IPS-15b (cell line): ENCODE measurements around the gene ATG13.

ENCODE experiments used
- H3K27me3 ChIP-seq: one replicate; pipeline ENCODE4 v1.6.1; 2013; ENCODE audit warnings: low read length; ENCODE audit not compliant: control insufficient read depth, insufficient read depth
- H3K36me3 ChIP-seq: one replicate; pipeline ENCODE4 v1.6.1; 2013; ENCODE audit warnings: low read length; ENCODE audit not compliant: control insufficient read depth, insufficient read depth
- H3K4me1 ChIP-seq: one replicate; pipeline ENCODE4 v1.6.1; 2013; ENCODE audit warnings: mild to moderate bottlenecking, low read length; ENCODE audit not compliant: control insufficient read depth, insufficient read depth
- H3K4me3 ChIP-seq: one replicate; pipeline ENCODE4 v1.5.1; 2013; ENCODE audit warnings: low read depth, low read length
- H3K9ac ChIP-seq: one replicate; pipeline ENCODE4 v1.6.1; 2013; ENCODE audit warnings: low read depth, mild to moderate bottlenecking, low read length
- H3K9me3 ChIP-seq: one replicate; pipeline ENCODE4 v1.6.1; 2013; ENCODE audit warnings: mild to moderate bottlenecking, low read length; ENCODE audit not compliant: control insufficient read depth, insufficient read depth

ATG13 gene

DNA sequence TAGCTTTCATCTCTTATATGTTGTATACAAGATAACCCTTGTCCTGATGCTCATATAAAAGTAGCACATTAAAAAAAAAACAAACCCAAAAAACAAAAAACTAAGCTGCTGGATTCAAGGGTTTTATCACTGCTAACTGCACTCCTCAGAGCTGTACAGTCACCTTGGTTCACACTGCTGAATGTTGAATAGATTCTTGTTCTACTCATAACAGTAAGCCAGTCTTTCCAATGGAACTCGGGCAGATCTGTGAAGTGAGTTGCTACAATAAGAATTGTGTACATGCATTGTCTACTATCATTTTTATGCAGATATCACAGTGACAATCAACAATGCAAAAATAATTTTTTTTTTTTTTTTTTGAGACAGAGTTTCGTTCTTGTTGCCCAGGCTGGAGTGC is 5.0 kb upstream of the ATG13 start:
- H3K36me3 ChIP-seq = no peaks in the 10 kb centered on the region
- H3K4me1 ChIP-seq = peaks cover 4% of the 10 kb centered on the region
- H3K4me3 ChIP-seq = no peak overlapping the region
- H3K9me3 ChIP-seq = no peaks in the 10 kb centered on the region
- H3K27me3 ChIP-seq = no peaks in the 10 kb centered on the region
- H3K9ac ChIP-seq = no peak overlapping the region

DNA sequence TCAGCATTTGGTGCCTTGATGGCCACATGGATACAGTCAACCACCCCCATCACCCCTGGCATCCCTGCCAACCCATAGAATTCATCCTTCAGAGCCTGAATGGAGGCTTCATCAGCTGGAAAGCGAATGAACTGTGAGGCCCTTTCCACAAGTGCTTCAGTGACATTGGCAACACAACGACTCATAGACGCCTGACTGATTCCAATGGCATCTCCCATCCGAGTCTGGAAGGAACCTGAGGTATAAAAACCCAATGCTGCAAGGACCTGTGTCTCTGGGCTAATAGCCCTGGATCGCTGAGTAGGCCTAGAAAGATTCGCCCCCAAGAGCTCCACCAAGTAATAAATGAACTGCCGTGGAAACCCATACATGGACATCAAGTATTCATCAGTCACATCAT is 1.6 kb upstream of the ATG13 start:
- H3K36me3 ChIP-seq = no peaks in the 10 kb centered on the region
- no peaks in the 10 kb centered on the region for H3K27me3 ChIP-seq
- H3K9me3 ChIP-seq = no peaks in the 10 kb centered on the region
- H3K4me3 ChIP-seq = no peak overlapping the region
- no peak overlapping the region for H3K9ac ChIP-seq
- H3K4me1 ChIP-seq = peaks cover 4% of the 10 kb centered on the region

- Histone ChIP-seq H3K27me3 (no peaks in the 10 kb centered on the region), H3K9ac (peak overlapping the region; percentile 99), H3K4me1 (peaks cover 4% of the 10 kb centered on the region), H3K36me3 (no peaks in the 10 kb centered on the region), H3K9me3 (no peaks in the 10 kb centered on the region), H3K4me3 (peak overlapping the region; percentile 100)
Observed at GRCh38 chr11:46616551-46617133, 711 bp upstream of the ATG13 start.

DNA sequence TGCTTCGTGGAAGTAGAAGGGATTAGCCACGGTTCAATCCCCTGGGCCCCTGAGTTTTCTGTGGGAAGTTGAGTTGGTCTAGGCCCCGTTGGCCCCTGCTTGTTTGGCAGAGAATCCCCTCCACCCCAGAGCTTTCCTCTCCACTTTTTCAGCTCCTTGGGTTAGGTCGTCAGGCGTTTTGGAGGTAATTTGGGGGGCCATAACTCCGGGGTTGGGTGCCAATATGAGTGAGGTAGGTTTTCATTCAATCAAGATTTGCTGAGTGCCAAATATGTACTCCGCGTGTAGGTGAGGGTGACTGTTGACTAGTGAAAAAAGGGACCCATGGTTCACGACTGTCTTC is 590 bp downstream of the ATG13 start:
- Histone ChIP-seq H3K4me1 (peaks cover 4% of the 10 kb centered on the region), H3K4me3 (peak overlapping the region; percentile 100), H3K9ac (peak overlapping the region; percentile 99), H3K36me3 (no peaks in the 10 kb centered on the region), H3K27me3 (no peaks in the 10 kb centered on the region), H3K9me3 (no peaks in the 10 kb centered on the region)

DNA sequence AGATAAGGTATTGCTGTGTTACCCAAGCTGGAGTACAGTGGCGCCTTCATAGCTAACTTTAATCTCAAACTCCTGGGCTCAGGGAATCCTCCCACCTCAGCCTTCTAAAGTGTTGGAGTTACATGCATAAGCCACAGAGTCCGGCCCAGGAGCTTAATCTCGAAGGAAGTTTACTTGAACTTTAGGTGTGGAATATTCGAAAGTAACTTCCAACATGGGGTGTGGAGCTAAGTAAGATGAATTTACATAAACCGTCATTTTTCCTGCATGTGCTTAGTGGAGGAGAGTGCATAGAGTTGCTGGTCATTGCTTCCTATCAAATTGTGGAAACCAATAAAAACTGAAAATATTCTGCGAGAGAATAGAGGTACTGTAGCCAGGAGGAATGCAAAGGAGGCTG is 1.5 kb downstream of the ATG13 start:
- Histone ChIP-seq H3K4me1 (peaks cover 4% of the 10 kb centered on the region), H3K36me3 (no peaks in the 10 kb centered on the region), H3K27me3 (no peaks in the 10 kb centered on the region), H3K4me3 (no peak overlapping the region), H3K9ac (no peak overlapping the region), H3K9me3 (no peaks in the 10 kb centered on the region)

DNA sequence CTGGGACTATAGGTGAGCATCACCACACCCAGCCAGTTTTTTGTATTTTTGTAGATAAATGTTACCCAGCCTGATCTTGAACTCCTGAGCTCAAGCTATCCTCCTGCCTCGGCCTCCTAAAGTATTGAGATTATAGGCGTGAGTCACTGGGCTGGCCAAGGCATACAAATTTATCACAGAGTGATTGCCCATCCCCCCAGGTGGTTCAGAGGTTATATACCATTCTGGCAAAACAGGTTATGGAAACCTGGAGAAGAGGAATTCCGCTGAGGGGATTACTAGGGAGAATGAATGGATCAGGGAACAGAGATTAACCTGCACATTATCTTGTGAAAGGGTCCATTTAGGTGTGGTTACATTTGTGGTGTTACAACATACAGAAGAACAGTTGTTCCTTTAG is 8.1 kb downstream of the ATG13 start:
- H3K9me3 ChIP-seq = no peaks in the 10 kb centered on the region

GRCh38 chr11:46628961-46629360 is 11.6 kb downstream of the ATG13 start:
- no peak overlapping the region for H3K9ac ChIP-seq
- no peak overlapping the region for H3K4me3 ChIP-seq
- no peaks in the 10 kb centered on the region for H3K9me3 ChIP-seq
- H3K27me3 ChIP-seq = no peaks in the 10 kb centered on the region
- H3K36me3 ChIP-seq = no peaks in the 10 kb centered on the region
- no peaks in the 10 kb centered on the region for H3K4me1 ChIP-seq

More for the DNA sequence above, 8.1 kb downstream of the ATG13 start:
- H3K9ac ChIP-seq = no peak overlapping the region
- H3K4me3 ChIP-seq = no peak overlapping the region
- H3K27me3 ChIP-seq = no peaks in the 10 kb centered on the region
- H3K4me1 ChIP-seq = no peaks in the 10 kb centered on the region
- no peaks in the 10 kb centered on the region for H3K36me3 ChIP-seq

- Histone ChIP-seq H3K4me1 (no peaks in the 10 kb centered on the region), H3K9ac (no peak overlapping the region), H3K4me3 (no peak overlapping the region), H3K27me3 (no peaks in the 10 kb centered on the region), H3K36me3 (no peaks in the 10 kb centered on the region), H3K9me3 (no peaks in the 10 kb centered on the region)
Observed at GRCh38 chr11:46630237-46630636, 12.9 kb downstream of the ATG13 start.

GRCh38 chr11:46631676-46632075 is 14.3 kb downstream of the ATG13 start:
- Histone ChIP-seq H3K27me3 (no peaks in the 10 kb centered on the region), H3K4me3 (no peak overlapping the region), H3K36me3 (no peaks in the 10 kb centered on the region), H3K9ac (no peak overlapping the region), H3K4me1 (no peaks in the 10 kb centered on the region), H3K9me3 (no peaks in the 10 kb centered on the region)

DNA sequence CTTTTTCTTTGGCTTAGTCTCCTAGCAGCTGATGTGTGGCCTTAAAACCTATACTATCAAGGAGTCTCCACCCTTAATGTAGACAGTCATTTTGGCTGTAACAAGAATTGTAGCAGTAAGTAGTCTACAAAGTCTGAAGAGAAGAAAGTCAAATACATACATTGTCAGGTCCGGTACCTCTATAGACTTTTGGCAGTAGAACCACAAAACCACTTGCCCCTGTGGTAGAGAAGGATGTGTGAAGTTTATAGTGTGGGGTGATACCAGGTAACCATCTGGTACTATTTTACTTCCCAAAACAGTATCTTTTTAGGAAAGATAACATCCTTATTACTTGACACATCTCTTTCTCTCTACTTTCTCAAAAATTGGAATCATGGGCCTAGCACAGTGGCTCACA is 15.1 kb downstream of the ATG13 start:
- no peaks in the 10 kb centered on the region for H3K27me3 ChIP-seq
- H3K9ac ChIP-seq = no peak overlapping the region
- no peaks in the 10 kb centered on the region for H3K4me1 ChIP-seq
- H3K36me3 ChIP-seq = no peaks in the 10 kb centered on the region
- no peaks in the 10 kb centered on the region for H3K9me3 ChIP-seq
- H3K4me3 ChIP-seq = no peak overlapping the region

GRCh38 chr11:46633291-46634217 is 16.2 kb downstream of the ATG13 start:
- Histone ChIP-seq H3K9ac (no peak overlapping the region), H3K4me3 (no peak overlapping the region), H3K27me3 (no peaks in the 10 kb centered on the region), H3K4me1 (no peaks in the 10 kb centered on the region), H3K36me3 (no peaks in the 10 kb centered on the region), H3K9me3 (no peaks in the 10 kb centered on the region)

GRCh38 chr11:46635557-46636139 is 18.3 kb downstream of the ATG13 start:
- peaks cover 3% of the 10 kb centered on the region for H3K36me3 ChIP-seq
- no peak overlapping the region for H3K4me3 ChIP-seq
- H3K27me3 ChIP-seq = no peaks in the 10 kb centered on the region

More at GRCh38 chr11:46635557-46636139, 18.3 kb downstream of the ATG13 start:
- Histone ChIP-seq H3K4me1 (no peaks in the 10 kb centered on the region), H3K9me3 (no peaks in the 10 kb centered on the region), H3K9ac (no peak overlapping the region)
